Kidney (tissue), 14 donors: ENCODE results near the gene TBC1D24. TPM values are rescaled to one million over a fixed set of nuclear protein-coding genes. Genes with fewer than 3 reads are reported as not detected.

Experiments
- DNase-seq, 5 donors: peaks; one replicate each; pipeline ENCODE4 v3.0.0-alpha.2; 2013 to 2020
- FAIRE-seq: peaks from 2 replicates; lab custom pipeline; 2012; peaks lifted over from hg19 to GRCh38; lab: Jason Lieb, UNC
- H3K27ac ChIP-seq, 2 donors: one replicate each; pipeline ENCODE4 v1.7.0; 2013; ENCODE audit warnings: low read depth in 2 of 2, low read length in 2 of 2, inconsistent platforms in 1 of 2
- H3K27me3 ChIP-seq: one replicate; pipeline ENCODE4 v1.7.1; 2013; ENCODE audit warnings: low read length, inconsistent platforms; ENCODE audit not compliant: control insufficient read depth, insufficient read depth
- H3K36me3 ChIP-seq, 3 donors: one replicate each; pipeline versions ENCODE4 v1.7.0 to v1.7.1; 2013; ENCODE audit warnings: low read length in 3 of 3, control low read depth in 1 of 3, inconsistent platforms in 1 of 3; ENCODE audit not compliant: insufficient read depth in 3 of 3, control insufficient read depth in 2 of 3
- H3K4me1 ChIP-seq, 3 donors: one replicate each; pipeline versions ENCODE4 v1.7.0 to v1.7.1; 2013; ENCODE audit warnings: low read length in 3 of 3, inconsistent platforms in 1 of 3, low read depth in 1 of 3; ENCODE audit not compliant: control insufficient read depth in 2 of 3, insufficient read depth in 2 of 3
- H3K4me3 ChIP-seq, 3 donors: one replicate each; pipeline versions ENCODE4 v1.7.0 to v1.8.1; 2013; ENCODE audit warnings: low read length in 3 of 3, control low read depth in 1 of 3, inconsistent platforms in 1 of 3
- H3K9ac ChIP-seq, 3 donors: one replicate each; pipeline versions ENCODE4 v1.7.0 to v1.7.1; 2013; ENCODE audit warnings: low read length in 3 of 3, control low read depth in 1 of 3, inconsistent platforms in 1 of 3
- H3K9me3 ChIP-seq, 3 donors: one replicate each; pipeline versions ENCODE4 v1.7.0 to v1.7.1; 2013; ENCODE audit warnings: low read length in 3 of 3, control low read depth in 1 of 3, inconsistent platforms in 1 of 3; ENCODE audit not compliant: control insufficient read depth in 2 of 3, insufficient read depth in 1 of 3
- intact Hi-C: fragments of 100-400 bp; cut with DNase I; formaldehyde crosslinking; loops from one replicate; pipeline ENCODE4 v1.11.1; 2022
- polyA plus RNA-seq: library from polyadenylated mRNA; stranded (reverse); fragments of 350-450 nt; fragmentation: Illumina TruSeq; extraction: RNeasy Lipid Tissue Mini Kit (QIAGEN cat#74804); gene quantifications from one replicate; pipeline ENCODE4 v1.2.3, GENCODE V29; 2014; ENCODE audit warnings: low read depth, low replicate concordance; ENCODE audit not compliant: insufficient read depth
- total RNA-seq: library from RNA; stranded (reverse); fragmentation: NEBNext Ultra II Directional; extraction: Animal tissue kit (Norgen Biotek cat#: 25700); gene quantifications from one replicate; pipeline ENCODE4 v1.2.1, GENCODE V29; 2021
- TF ChIP-seq, protein P1 (sequence below): IDR thresholded peaks from 3 replicates; pipeline ENCODE4 v1.5.1; 2012; ENCODE audit warnings: mild to moderate bottlenecking, moderate library complexity, borderline replicate concordance; ENCODE audit not compliant: insufficient read depth; ENCODE audit errors: extremely low read depth
- donor health status: control.
- donor health status: control.
- donor health status: control.
- donor health status: control.
- donor health status: control.
- donor health status: DM: yes; HTN: yes; CAD: no.
- donor health status: Normal renal cell carcinoma (clear cell type).

The TBC1D24 gene
- total and polyA plus RNA-seq, 2 donors from 2014 or later: 23.9 to 25.7 TPM

- DNase-seq (peak in 1 of 5 donors; percentile 74), FAIRE-seq (no peak)
- intact Hi-C loops: no loop called here
- peaks cover 0 to 16% (median 0%) of the 10 kb centered on the region in 3 donors for H3K4me1 ChIP-seq
- no peak overlapping the region for H3K9ac ChIP-seq
- H3K27me3 ChIP-seq: no peaks in the 10 kb centered on the region
- no peaks in the 10 kb centered on the region for H3K36me3 ChIP-seq
- no peak overlapping the region for H3K4me3 ChIP-seq
- H3K9me3 ChIP-seq: no peaks in the 10 kb centered on the region
- H3K27ac ChIP-seq: no peak overlapping the region
- TF ChIP-seq, protein P1, sequence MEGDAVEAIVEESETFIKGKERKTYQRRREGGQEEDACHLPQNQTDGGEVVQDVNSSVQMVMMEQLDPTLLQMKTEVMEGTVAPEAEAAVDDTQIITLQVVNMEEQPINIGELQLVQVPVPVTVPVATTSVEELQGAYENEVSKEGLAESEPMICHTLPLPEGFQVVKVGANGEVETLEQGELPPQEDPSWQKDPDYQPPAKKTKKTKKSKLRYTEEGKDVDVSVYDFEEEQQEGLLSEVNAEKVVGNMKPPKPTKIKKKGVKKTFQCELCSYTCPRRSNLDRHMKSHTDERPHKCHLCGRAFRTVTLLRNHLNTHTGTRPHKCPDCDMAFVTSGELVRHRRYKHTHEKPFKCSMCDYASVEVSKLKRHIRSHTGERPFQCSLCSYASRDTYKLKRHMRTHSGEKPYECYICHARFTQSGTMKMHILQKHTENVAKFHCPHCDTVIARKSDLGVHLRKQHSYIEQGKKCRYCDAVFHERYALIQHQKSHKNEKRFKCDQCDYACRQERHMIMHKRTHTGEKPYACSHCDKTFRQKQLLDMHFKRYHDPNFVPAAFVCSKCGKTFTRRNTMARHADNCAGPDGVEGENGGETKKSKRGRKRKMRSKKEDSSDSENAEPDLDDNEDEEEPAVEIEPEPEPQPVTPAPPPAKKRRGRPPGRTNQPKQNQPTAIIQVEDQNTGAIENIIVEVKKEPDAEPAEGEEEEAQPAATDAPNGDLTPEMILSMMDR: no peak
These were observed 30.8 kb downstream of the TBC1D24 start for GRCh38 chr16:2505695-2506094.

DNA sequence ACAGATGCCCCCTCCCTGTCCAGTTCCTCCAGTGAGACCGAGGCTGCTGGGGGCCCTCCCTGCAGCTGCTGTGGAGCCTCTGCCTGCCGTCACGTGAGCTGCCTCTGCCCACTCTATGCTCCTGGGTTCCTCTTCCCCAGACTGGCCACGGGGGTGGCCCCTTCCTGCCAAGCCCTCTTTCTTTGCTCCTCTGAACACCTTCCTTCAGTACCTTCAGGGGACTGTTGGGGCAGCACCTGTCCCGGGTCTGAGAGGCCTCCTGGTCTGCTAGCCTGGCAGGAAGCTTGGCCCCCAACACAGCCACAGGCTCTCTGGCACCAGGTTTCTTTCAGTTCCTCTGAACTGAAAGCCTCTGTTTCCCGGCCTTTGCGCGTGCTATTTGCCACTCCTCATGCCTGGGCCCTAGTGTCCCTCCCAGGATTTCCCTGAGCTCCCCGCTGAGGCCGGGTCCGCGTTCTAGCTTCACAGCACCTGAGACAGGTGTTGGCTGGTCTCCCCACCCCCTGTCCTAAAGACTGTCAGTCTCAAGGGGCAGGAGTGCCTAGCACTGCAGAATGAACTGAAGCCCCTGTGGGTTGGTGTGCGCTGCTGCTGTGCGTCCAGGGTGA, 32.2 kb downstream of the TBC1D24 start:
- intact Hi-C loops: no loop called here
- H3K27ac ChIP-seq: peak overlapping the region in 1 of 2 donors; percentile 17
- TF ChIP-seq, protein P1: peak; percentile 15

GRCh38 chr16:2507665-2508064, 32.7 kb downstream of the TBC1D24 start:
- H3K27me3 ChIP-seq: no peaks in the 10 kb centered on the region
- no peak overlapping the region for H3K4me3 ChIP-seq
- DNase-seq: peak in 1 of 5 donors; percentile 77
- TF ChIP-seq, protein P1: no peak
- intact Hi-C loops: no loop called here
- H3K4me1 ChIP-seq: peaks cover 0 to 15% (median 11%) of the 10 kb centered on the region in 3 donors
- H3K27ac ChIP-seq: peak overlapping the region in 1 of 2 donors; percentile 17
- no peaks in the 10 kb centered on the region for H3K9me3 ChIP-seq
- no peak overlapping the region for H3K9ac ChIP-seq
- FAIRE-seq: no peak
- no peaks in the 10 kb centered on the region for H3K36me3 ChIP-seq

More for the DNA sequence above, 32.2 kb downstream of the TBC1D24 start:
- no peak for FAIRE-seq
- H3K9ac ChIP-seq: no peak overlapping the region
- no peaks in the 10 kb centered on the region for H3K9me3 ChIP-seq
- H3K4me3 ChIP-seq: no peak overlapping the region
- H3K4me1 ChIP-seq: peaks cover 0 to 16% (median 6%) of the 10 kb centered on the region in 3 donors
- DNase-seq: peak in 1 of 5 donors; percentile 75
- H3K27me3 ChIP-seq: no peaks in the 10 kb centered on the region
- H3K36me3 ChIP-seq: no peaks in the 10 kb centered on the region
